GM18909 (cell line): ENCODE measurements around the gene ALKBH5.

ENCODE experiments used
- ATAC-seq: cut with Tn5 transposase; IDR thresholded peaks from one replicate; pipeline ENCODE4 v1.9.1; 2021; ENCODE audit warnings: mild to moderate bottlenecking; ENCODE audit not compliant: unreplicated experiment, poor library complexity

The ALKBH5 gene

DNA sequence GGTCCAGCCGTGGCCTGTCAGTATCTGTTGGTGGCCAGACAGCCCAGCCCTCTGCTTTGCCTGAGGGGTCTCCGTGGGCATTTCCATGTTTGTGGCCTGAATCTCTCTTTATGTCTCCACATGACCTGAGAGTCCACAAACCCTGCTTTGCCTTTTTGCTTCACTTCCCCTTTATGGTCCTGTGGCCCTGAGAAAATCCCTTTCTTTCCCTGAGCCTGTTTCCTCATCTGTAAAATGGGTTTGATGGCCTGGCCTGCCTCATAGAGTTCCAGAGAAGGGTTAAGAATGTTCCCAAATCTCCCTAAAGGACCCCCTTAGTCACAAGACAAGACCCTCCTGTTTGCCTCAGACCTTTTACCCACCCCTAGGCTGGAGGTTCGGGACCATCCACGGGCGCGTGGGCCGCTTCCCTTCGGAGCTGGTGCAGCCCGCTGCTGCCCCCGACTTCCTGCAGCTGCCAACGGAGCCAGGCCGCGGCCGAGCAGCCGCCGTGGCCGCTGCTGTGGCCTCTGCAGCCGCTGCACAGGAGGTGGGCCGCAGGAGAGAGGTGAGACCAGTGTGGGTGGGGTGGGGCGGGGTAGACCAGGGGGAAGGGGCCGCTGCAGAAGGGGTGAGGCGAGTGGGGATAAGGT, 26.2 kb upstream of the ALKBH5 start:
- ATAC-seq: no peak

DNA sequence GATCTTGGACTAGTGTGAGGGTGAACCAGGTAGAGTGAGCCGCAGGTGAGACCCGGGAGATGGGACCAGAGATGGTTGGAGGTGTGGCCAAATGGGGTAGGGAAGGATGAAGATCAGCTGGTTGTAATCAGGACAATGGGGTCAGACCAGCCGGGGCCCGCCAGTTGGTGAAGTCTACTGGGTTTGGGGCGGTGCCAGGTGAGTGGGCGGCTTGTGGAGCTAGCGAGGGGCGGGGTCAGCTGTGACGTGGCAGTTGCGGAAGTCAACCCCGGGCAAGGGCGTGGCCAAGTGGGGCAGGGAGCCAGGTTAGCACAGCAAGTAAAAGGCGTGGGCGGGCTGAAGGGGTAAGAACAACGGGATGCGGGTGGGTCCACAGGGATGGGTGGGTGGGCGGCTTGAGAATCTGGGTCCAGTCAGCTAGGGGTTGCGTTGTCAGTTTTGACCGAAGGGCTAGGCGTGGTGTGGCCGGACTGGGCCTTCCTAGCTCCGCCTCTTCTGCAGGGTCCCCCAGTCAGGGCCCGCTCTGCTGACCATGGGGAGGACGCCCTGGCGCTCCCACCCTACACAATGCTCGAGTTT, 25.5 kb upstream of the ALKBH5 start:
- ATAC-seq: peak; percentile 59

DNA sequence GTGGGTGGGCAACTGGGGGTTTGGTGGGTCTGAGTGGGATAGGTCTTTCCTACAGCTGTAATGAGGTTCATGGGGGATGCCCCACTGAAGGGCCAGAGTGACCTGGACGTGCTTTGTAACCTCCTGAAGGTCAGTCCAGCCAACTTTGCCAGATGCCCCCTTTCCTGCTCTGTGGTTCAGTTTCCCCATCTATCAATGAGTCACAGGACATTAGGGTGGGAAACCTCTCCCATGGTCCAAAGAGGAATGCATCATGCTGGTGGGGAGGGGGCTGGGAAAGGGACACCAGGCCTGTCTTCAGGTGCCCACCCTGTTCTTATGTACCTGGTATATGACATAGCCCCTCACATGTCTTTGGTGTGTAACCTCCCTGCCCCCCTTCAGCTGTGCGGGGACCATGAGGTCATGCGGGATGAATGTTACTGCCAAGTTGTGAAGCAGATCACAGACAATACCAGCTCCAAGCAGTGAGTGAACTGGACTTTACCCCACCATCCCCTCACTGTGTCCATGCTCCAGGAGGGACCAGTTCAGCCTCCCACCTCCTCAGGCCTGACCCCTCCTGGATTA, 24.0 kb upstream of the ALKBH5 start:
- no peak for ATAC-seq

DNA sequence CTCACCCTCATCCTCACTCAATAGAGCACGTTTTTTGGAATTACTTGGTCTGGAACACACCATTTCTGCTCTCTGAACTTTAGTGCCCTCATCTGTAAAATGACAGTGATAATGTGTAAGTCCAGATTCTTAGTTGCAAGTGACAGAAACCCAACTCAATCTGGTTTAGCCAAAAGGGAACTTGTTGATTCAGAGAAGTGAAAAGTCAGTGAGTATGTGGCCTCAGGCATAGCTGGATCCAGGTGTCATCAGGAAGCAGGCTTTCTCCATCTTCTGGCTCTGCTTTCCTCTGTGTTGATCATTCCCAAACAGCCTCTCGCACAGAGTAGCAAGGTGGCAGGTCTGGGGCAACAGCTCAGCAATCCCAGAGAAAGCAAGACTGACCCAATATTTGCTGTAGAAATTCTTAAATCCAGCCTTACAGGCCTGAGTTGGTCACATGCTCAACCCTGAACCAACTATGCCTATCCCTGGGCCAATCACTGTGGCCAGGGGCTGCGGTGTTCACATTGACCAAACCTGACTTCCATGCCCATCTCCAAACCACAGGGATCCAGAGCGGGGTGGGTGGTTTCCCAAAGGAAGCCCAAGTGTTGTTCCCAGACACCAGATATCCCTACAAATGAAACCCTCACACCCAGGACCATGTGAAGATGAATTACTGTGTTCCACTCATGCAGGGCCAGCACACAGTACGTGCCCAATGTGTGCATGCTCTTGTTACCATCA, 23.3 kb upstream of the ALKBH5 start:
- no peak for ATAC-seq

DNA sequence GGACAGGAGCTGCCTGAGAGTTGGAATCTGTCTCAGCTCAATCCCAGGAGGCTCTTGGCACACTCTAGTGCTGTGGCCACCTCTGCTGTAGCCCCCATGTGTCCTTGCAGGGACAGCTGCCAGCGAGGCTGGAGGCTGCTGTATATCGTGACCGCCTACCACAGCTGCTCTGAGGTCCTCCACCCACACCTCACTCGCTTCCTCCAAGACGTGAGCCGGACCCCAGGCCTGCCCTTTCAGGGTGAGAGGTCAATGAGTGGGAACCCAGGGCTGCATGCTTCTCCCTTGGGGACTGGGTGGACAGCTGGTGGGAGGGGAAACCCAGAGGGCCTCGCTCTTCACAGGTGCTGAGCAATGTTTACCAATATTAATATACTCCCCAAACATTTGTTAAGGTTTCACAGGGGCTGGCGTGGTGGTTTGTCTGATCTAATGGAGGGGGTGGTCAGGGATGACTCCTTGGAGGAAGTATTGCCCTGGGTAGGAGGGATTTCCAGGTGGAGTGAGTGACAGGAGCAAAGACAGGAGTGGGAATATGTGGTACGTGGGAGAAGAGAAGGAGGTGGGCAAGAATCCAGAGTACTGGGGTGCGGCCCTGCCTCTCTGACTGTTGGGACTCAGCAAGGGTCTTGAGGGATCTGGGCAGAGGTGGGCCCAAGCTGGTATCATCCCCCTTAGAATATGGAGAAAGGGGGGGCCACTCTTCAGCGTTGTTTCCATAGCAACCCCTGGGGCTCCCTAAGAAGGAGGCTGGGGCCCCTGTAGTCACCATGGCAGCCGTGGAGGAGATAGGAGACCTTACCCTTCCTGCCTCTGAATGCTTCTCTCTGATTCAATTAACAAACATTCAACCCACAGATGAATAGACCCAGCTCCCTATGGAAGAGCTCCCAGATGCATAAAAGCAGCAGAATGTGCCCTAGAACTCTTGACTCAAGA, 22.2 kb upstream of the ALKBH5 start:
- peak; percentile 54 for ATAC-seq

DNA sequence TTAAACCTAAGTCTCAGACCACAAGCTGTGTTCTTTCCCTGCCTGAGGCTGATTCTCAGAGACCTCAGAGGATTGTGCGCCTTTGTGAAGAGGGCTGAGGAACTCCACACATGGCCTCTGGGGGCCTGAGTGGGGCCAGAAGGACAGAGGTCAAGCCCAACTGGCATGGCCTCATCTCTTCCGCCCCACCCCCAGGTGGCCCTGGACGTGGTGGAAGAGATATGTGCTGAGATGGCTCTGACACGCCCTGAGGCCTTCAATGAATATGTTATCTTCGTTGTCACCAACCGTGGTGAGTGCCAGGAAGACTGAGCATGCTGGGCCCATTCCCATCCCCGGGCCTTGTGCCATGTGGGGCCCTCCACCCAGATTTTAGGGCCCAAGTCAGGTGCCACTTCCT, 20.1 kb upstream of the ALKBH5 start:
- no peak for ATAC-seq

DNA sequence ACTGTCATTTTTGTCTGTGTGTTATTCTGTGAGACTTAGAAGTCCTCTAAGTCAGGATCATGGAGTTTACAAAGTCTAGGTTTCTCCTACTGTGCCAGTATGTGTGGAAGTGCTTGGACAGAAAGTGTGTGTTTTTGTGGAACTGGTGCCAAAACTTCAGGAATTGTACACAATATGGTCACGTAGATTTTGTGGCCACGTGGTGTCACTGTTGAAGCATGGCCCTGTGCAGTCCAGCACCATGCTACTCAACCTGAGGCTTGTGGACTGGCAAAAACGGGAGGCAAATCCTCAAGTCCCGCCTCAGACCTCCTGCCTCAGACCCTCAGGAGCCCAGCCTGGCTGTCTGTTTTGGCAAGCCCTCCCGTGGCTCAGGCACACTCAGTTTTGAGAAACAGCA, 16.7 kb upstream of the ALKBH5 start:
- ATAC-seq: no peak

DNA sequence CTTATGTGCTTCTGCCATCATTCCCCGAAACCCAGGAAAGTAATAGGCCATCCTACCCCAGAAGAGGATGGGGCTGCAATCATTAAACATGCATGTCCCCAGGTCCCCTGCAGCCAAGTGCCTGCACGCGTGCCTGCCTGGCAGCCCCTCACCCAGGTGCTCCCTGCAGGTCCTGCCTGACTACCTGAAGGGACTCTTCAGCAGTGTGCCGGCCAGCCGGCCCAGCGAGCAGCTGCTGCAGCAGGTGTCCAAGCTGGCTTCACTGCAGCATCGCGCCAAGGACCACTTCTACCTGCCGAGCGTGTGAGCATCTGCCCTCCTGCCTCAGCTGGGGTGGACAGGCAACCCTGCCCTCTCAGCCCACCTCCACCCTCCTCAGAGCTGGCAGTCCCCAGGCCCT, 16.2 kb upstream of the ALKBH5 start:
- no peak for ATAC-seq

DNA sequence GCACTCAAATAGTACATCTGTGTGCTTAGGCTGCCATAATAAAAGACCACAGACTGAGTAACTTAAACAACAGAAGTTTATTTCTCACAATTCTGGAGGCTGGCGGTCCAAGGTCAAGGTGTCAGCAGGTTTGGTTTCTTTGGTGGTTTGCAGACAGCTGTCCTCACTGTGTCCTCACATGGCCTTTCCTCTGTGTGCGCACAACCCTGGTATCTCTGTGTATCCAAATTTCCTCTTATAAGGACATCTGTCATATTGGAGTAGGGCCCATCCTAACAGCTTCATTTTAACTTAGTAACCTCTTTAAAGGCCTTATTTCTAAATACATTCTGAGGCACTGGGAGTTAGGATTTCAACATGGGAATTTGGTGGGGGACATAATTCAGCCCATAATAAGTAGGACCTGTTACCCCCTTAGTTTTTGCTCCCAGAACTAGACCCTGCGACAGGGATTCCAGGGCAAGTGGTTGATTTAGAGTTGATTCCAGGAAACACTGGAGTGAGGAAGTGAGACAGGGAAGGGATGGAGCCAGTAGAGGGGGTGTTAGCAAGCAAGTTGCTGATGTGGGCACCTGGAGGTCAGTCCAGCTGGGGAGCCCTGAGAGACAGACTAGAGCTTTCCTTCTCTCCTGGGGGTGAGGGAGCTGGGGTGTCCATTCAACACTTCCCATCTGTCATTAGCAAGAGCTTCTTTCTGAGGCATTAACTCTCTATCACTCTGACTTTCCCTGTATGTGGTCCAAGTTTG, 10.9 kb upstream of the ALKBH5 start:
- ATAC-seq: no peak

DNA sequence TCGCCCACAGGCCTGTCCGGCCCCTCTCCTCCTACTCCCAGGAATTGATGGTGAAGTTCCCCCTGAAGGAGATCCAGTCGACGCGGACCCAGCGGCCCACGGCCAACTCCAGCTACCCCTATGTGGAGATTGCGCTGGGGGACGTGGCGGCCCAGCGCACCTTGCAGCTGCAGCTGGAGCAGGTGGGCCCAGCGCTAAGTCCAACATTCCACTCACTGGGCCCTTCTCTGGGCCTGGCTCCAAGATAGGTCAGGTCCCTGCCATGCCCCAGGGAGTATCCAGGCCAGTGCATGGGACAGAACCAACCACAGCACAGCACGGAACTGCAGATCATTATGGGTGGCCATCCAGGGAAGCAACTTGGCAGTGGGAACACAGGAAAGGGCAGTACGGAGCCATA, 9.9 kb upstream of the ALKBH5 start:
- no peak for ATAC-seq

DNA sequence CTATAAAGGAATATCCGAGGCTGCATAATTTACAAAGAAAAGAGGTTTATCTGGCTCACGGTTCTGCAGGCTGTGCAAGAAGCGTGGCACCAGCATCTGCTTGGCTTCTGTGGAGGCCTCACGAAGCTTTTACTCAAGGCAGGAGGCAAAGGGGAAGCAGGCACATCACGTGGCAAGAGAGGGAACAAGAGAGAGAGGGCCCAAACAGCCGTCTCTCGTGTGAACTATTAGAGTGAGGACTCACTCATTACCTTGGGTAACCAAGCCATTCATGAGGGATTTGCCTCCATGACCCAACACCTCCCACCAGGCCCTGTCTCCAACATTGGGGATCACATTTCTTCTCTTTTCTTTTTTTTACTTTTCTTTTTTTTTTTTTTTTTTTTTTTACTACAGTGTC, 7.5 kb upstream of the ALKBH5 start:
- ATAC-seq: no peak

DNA sequence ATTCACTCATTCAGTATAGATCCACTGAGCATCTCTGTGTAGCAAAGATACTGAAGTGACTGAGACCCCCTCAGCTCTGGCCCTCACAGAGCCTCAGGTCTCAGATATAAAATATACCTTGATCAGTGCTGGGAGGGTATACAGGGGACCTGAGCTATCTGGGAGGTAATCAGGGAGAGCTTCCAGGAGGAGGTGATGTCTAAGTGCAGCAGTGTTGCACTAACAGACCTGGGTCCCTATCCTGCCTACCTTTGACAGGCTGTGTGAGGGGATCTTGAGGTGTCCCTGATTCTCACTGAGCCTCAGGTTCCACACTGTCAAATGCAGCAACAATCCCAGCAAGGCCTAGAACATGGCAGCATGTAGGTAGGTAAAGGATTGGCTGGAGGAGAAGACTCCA, 6.5 kb upstream of the ALKBH5 start:
- ATAC-seq: no peak

DNA sequence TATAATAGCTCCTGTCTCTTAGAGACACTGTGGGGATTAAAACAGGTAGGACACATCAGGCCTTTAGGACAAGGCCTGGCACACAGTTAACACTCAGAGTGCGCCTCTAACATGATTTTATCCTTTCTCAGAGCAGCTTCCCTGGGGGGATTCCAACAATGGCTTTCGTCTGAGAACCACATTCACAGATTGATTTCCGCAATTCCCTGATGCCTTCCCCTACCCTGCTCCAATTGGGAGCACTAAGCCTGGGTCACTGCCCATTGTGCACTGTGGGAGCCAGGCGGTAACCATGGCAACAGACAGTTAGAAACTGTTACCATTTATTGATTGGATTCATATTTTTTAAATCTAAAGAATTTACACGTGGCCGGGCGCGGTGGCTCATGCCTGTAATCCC, 5.9 kb upstream of the ALKBH5 start:
- no peak for ATAC-seq

DNA sequence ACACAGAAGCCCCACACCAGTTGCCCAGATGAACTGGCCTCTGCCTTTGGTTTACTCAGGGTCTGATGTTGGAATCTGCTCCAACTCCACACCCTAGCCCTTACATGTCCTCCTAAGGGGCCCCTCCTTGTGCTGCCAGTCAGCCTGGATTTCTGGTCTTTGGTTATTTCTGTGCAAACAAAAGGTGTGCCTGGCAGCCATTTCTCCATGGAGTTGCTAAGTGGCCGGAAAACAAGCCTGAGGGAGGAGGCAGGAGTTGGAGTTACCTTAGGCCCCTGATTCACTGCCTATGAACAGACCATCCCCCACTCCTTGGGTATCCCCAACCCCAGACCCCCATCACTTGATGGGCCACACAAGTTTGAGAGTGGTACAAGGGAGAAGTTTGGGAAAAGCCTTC, 4.4 kb upstream of the ALKBH5 start:
- no peak for ATAC-seq

DNA sequence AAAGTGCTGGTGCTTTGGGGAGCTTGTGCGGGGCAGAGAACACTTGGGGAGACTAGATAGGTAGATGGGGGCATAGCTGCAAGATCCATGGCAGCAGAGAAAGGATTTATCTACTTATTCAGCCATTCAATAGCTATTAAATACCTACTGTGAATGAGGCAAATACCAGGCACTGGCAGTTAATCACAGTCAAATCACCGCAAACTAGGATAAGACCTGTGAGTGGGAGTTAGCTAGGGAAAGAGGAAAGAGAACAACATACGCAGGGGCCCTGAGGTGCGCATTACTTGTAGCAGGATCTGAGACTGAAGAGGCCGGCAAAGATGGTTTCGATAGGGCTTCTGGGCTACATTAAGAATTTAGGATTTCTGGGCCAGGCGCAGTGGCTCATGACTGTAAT, 3.8 kb upstream of the ALKBH5 start:
- no peak for ATAC-seq

DNA sequence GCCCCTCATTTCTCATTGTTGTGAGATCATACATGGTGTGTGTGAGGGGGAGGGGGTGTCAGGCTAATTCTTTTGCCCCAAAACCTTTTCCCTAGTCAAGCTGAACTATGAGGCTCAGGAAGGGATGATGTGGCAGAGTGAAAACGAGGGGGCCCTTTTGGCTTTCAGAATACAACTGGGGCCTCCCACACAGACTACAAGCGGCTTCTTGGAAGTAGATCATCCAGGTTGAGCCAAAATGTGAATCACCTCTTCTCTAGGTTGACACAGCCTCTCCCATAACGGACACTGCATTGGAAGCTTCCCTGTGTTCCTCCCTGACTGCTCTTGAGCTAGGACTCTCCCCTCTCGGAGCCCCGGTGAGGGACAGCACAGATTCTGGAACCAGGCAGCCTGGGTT, 2.3 kb upstream of the ALKBH5 start:
- no peak for ATAC-seq

DNA sequence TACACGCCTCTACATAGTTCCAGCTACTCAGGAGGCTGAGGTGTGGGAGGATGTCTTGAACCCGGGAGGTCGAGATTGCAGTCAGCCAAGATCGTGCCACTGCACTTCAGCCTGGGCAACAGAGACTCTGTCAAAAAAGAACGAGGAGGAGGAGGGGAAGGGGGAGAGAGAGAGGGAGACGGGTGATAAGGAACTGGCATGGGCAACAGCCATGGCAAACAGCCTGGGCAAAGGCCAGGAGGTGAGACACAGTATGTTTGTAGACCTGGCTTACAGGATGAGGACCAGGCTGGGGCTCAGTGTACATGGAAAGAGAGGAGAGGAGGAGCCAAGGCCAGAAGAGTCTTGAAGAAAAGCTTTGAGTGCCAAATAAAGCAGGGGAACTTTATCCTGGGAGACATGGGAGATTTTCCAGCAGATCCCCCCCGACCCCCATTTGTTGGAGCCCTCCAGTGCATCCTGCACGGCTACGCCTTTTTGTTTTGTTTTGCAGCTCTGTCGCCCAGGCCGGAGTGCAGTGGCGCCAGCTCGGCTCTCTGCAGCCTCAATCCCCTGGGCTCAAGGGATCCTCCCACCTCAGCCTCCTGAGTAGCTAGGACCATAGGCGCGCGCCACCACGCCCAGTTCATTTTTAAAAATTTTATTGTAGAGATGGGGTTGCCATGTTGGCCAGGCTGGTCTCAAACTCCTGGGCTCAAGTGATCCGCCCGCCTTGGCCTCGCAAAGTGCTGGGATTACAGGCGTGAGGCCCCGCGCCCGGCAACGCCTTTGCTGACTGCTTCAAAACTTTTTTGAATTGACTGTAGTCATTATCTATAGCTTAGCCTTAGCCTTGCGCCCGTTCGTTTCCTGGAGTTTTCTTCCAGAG, 1.3 kb upstream of the ALKBH5 start:
- no peak for ATAC-seq

DNA sequence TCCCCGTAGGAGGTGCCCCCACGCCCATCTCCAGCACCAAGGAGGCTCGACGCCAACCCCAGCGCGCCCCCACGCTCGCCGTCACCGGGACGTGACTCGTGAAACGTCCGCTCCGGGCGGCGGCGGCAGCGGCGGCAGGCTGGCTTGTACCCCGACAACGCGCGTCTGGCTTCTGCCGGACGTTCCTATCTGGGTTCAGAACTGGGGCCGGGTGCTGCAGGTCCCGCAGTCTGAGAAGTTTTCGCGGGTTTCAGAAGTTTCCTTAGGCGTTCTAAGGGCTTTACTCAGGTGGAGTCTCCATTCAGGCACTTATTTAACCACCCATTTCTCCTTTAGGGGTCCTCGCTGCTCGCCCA, 672 bp upstream of the ALKBH5 start:
- peak; percentile 38 for ATAC-seq
